Fibroblast of lung (primary cell): Measurements from ENCODE around the gene HDC. TPM values are rescaled to one million over a fixed set of nuclear protein-coding genes. Genes with fewer than 3 reads are reported as not detected.

ENCODE experiments used
- DNase-seq, 2 donors: peaks; one replicate each; pipeline versions ENCODE4 v3.0.0 to v3.0.0-alpha.2; 2010; ENCODE audit warnings: low read depth in 2 of 2
- H2AFZ ChIP-seq: 2 replicates; pipeline ENCODE4 v1.5.1; 2012; ENCODE audit warnings: low read length, control low read depth, inconsistent platforms
- H3K27ac ChIP-seq: 2 replicates; pipeline ENCODE4 v1.5.1; 2011; ENCODE audit warnings: low read length, control low read depth; ENCODE audit not compliant: insufficient read depth
- H3K27me3 ChIP-seq: 2 replicates; pipeline ENCODE4 v1.5.1; 2011; ENCODE audit warnings: mild to moderate bottlenecking, low read length; ENCODE audit not compliant: control insufficient read depth, insufficient read depth
- H3K36me3 ChIP-seq: 2 replicates; pipeline ENCODE4 v1.5.1; 2011; ENCODE audit warnings: low read length; ENCODE audit not compliant: control insufficient read depth, insufficient read depth
- H3K4me1 ChIP-seq: 2 replicates; pipeline ENCODE4 v1.5.1; 2011; ENCODE audit warnings: low read length; ENCODE audit not compliant: control insufficient read depth, insufficient read depth; ENCODE audit errors: extremely low read depth
- H3K4me2 ChIP-seq: 2 replicates; pipeline ENCODE4 v1.5.1; 2011; ENCODE audit warnings: low read length, control low read depth; ENCODE audit not compliant: insufficient read depth; ENCODE audit errors: extremely low read depth
- H3K4me3 ChIP-seq, 4 experiments: fragments of 200-600 bp in 1 of 4; sonication (generic) in 1 of 4; replicated peaks in 1 of 4; 2 replicates each; pipeline ENCODE4 v1.5.1; 2011 to 2016; ENCODE audit warnings: low read length in 4 of 4, low read depth in 3 of 4, mild to moderate bottlenecking in 3 of 4, control low read depth in 2 of 4, inconsistent platforms in 1 of 4, mixed read lengths in 1 of 4; ENCODE audit not compliant: insufficient read depth in 1 of 4; ENCODE audit errors: control extremely low read depth in 1 of 4
- H3K79me2 ChIP-seq: 2 replicates; pipeline ENCODE4 v1.5.1; 2012; ENCODE audit warnings: mild to moderate bottlenecking, low read length, inconsistent platforms; ENCODE audit not compliant: control insufficient read depth, insufficient read depth
- H3K9ac ChIP-seq: 2 replicates; pipeline ENCODE4 v1.5.1; 2011; ENCODE audit warnings: mild to moderate bottlenecking, low read length, control low read depth; ENCODE audit not compliant: insufficient read depth
- H3K9me3 ChIP-seq: 2 replicates; pipeline ENCODE4 v1.5.1; 2012; ENCODE audit warnings: low read depth, low read length; ENCODE audit not compliant: control insufficient read depth, insufficient read depth
- H4K20me1 ChIP-seq: 2 replicates; pipeline ENCODE4 v1.5.1; 2011; ENCODE audit warnings: low read length; ENCODE audit not compliant: control insufficient read depth, insufficient read depth; ENCODE audit errors: extremely low read depth
- CTCF ChIP-seq, 2 donors: IDR thresholded peaks in 1 of 2; conservative IDR thresholded peaks in 1 of 2; 1 replicate in 1 of 2; 2 replicates in 1 of 2; pipeline ENCODE4 v1.5.1; 2011 to 2012; ENCODE audit warnings: low read length in 2 of 2, control low read depth in 1 of 2, inconsistent platforms in 1 of 2, low read depth in 1 of 2, mild to moderate bottlenecking in 1 of 2
- EZH2 ChIP-seq: IDR thresholded peaks from 2 replicates; pipeline ENCODE4 v1.5.1; 2012; ENCODE audit warnings: low read length, control low read depth, mild to moderate bottlenecking; ENCODE audit errors: missing control alignments
- polyA plus RNA-seq, 2 donors: library from polyadenylated mRNA; depleted of rRNA in 1 of 2; stranded (reverse) in 1 of 2; unstranded in 1 of 2; fragments of >200 nt; gene quantifications; 2 replicates each; pipeline ENCODE4 v1.2.1, GENCODE V29; 2011 to 2012; ENCODE audit warnings: missing spikeins in 1 of 2
- total RNA-seq: library from RNA; depleted of rRNA; stranded (reverse); fragments of >200 nt; gene quantifications from 2 replicates; pipeline ENCODE4 v1.2.1, GENCODE V29; 2014

Gene HDC
- total and polyA plus RNA-seq, 2 donors (not counting 1 experiment from before 2014, with no cell fraction given): not detected

DNA sequence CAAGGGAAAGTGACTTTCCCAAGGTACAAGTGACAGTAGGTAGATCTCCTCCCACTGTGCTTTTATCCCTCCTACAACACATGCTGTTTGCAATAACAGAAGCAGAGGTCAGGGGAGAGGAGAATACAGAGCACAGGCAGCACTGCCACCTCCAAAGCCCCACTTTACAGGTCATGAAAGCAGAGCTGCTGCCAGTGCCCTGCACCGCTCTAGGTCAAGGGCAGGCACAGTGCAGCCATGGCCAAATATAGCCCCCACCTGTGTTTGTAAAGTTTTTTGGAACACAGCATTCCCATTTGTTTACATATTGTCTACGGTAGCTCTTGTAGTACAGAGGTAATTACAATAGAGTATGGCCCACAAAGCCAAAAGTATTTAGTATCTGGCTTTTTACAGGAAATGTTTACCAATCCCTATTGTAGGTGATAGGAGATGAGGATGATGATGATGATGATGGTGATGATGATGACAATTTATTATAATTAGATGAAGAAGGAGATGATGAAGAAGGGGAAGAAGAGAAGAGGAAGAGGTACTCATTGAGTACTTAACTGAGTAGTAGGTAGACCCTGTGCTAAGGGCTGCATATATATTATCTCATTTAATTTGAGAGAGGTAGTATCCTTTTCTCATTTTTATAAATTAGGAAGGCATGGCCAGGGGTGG, 20.4 kb downstream of the HDC start:
- TF ChIP-seq CTCF (conservative IDR thresholded peaks at IDR 0.05 in 1 of 2, IDR thresholded peaks at IDR 0.05 in 1 of 2; ENCODE audit: low read depth in 1 of 2, low read length in 2 of 2): no peak
- TF ChIP-seq EZH2: no peak
- DNase-seq: no peak
- H3K4me2 ChIP-seq: no peak overlapping the region
- no peaks in the 10 kb centered on the region for H3K4me1 ChIP-seq
- no peak overlapping the region for H2AFZ ChIP-seq
- no peak overlapping the region for H3K9ac ChIP-seq
- H3K36me3 ChIP-seq: no peaks in the 10 kb centered on the region
- H3K27ac ChIP-seq: no peak overlapping the region
- H3K27me3 ChIP-seq: no peaks in the 10 kb centered on the region
- H3K4me3 ChIP-seq: no peak overlapping the region
- H3K79me2 ChIP-seq: no peaks in the 10 kb centered on the region
- no peaks in the 10 kb centered on the region for H4K20me1 ChIP-seq
- no peaks in the 10 kb centered on the region for H3K9me3 ChIP-seq

- Histone ChIP-seq H4K20me1 (no peaks in the 10 kb centered on the region), H3K36me3 (no peaks in the 10 kb centered on the region), H3K4me2 (no peak overlapping the region), H3K27me3 (no peaks in the 10 kb centered on the region), H3K79me2 (no peaks in the 10 kb centered on the region), H3K4me1 (no peaks in the 10 kb centered on the region), H3K9ac (no peak overlapping the region), H3K27ac (no peak overlapping the region), H3K4me3 (no peak overlapping the region), H3K9me3 (no peaks in the 10 kb centered on the region), H2AFZ (no peak overlapping the region)
- DNase-seq: no peak
- no peak for TF ChIP-seq EZH2
- TF ChIP-seq CTCF (conservative IDR thresholded peaks at IDR 0.05 in 1 of 2, IDR thresholded peaks at IDR 0.05 in 1 of 2; ENCODE audit: low read depth in 1 of 2, low read length in 2 of 2): no peak
Observed at GRCh38 chr15:50244153-50244552, 21.4 kb downstream of the HDC start.

DNA sequence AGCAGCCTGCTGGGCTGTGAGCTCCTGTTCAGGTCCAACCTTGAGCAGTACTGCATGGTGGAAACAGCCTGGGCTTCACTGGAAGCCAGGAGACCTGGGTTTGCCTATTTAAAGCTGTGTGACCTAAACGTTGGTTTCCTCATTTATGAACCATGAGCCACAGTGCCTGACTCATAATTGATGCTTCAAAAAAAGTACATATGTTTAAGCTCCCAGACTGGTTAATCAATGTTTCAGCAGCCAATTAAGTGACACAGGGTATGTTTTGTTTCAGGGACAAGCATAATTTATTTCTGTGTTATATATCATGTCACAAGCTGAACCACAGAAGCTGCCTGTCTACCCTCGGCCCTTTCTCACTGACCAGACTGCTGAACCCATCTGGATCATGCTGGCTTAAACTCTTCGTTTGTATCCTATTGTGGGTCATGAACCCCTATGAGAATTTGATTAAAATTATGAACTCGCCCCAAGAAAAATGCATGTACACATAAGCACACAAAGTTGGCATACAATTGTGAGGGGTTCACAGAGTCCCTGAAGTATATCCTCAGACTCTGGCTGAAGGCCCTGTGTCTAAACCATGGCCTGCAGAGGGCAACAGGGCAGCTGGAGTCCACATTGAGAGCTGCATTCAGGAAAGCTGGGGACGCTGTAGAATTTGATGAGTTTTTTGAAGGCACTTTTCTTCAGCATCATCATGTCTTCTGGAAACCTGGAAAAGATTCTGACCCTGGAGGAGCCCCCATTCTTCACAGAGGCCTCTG, 23.7 kb downstream of the HDC start:
- no peak overlapping the region for H3K27ac ChIP-seq
- no peak overlapping the region for H3K4me3 ChIP-seq
- H2AFZ ChIP-seq: no peak overlapping the region
- no peaks in the 10 kb centered on the region for H3K4me1 ChIP-seq
- TF ChIP-seq CTCF (conservative IDR thresholded peaks at IDR 0.05 in 1 of 2, IDR thresholded peaks at IDR 0.05 in 1 of 2; ENCODE audit: low read depth in 1 of 2, low read length in 2 of 2) (no peak), EZH2 (no peak)
- no peaks in the 10 kb centered on the region for H4K20me1 ChIP-seq
- H3K36me3 ChIP-seq: no peaks in the 10 kb centered on the region
- H3K9me3 ChIP-seq: no peaks in the 10 kb centered on the region
- no peak overlapping the region for H3K9ac ChIP-seq
- H3K79me2 ChIP-seq: no peaks in the 10 kb centered on the region
- peak; percentile 43 to 73 for DNase-seq
- no peaks in the 10 kb centered on the region for H3K27me3 ChIP-seq
- no peak overlapping the region for H3K4me2 ChIP-seq
